ENCODE data around the gene ZBTB14.

The ZBTB14 gene

GRCh38 chr18:5286525-5286924 lies 9.0 kb downstream of the ZBTB14 start:
- no peaks in the 10 kb centered on the region for H3K4me1 ChIP-seq (ENCODE audit: insufficient read depth, low read length, poor library complexity, severe bottlenecking)
- no peaks in the 10 kb centered on the region for H4K20me1 ChIP-seq (ENCODE audit: insufficient read depth, low read length, poor library complexity, severe bottlenecking)
- H3K36me3 ChIP-seq (ENCODE audit: insufficient read depth, low read length), result peaks cover 8% of the 10 kb centered on the region; the same call in 1 of the 2 replicates
- no peaks in the 10 kb centered on the region for H3K27me3 ChIP-seq (ENCODE audit: insufficient read depth, low read length, poor library complexity, severe bottlenecking)
- H3K79me2 ChIP-seq (ENCODE audit: insufficient read depth, low read length), result no peaks in the 10 kb centered on the region
- no peak overlapping the region for H3K4me2 ChIP-seq (ENCODE audit: low read depth, low read length, poor library complexity, severe bottlenecking)
- no peaks in the 10 kb centered on the region for H3K9me2 ChIP-seq (replicated peaks; ENCODE audit: low read depth, low read length)
- H3K9ac ChIP-seq (ENCODE audit: low read depth, low read length, poor library complexity, severe bottlenecking), result no peak overlapping the region
- H3K9me3 ChIP-seq (ENCODE audit: insufficient read depth, low read depth, low read length), result no peaks in the 10 kb centered on the region
- H2AFZ ChIP-seq (ENCODE audit: low read length), result no peak overlapping the region
- no peak overlapping the region for H3K4me3 ChIP-seq (ENCODE audit: low read length, poor library complexity, severe bottlenecking)
- H3F3A ChIP-seq (ENCODE audit: low read depth), result no peaks in the 10 kb centered on the region
- TF ChIP-seq EZH2phosphoT487 (IDR thresholded peaks at IDR 0.05; ENCODE audit: borderline replicate concordance), result no peak
- TF ChIP-seq CTCF (conservative IDR thresholded peaks at IDR 0.05; ENCODE audit: low read length), result no peak

GRCh38 chr18:5285326-5285725 lies 10.2 kb downstream of the ZBTB14 start:
- TF ChIP-seq CTCF (conservative IDR thresholded peaks at IDR 0.05; ENCODE audit: low read length) (no peak), EZH2phosphoT487 (IDR thresholded peaks at IDR 0.05; ENCODE audit: borderline replicate concordance) (no peak)

GRCh38 chr18:5284808-5285207 lies 10.7 kb downstream of the ZBTB14 start:
- Histone ChIP-seq H3K9ac (ENCODE audit: low read depth, low read length, poor library complexity, severe bottlenecking) (no peak overlapping the region), H2AFZ (ENCODE audit: low read length) (no peak overlapping the region), H3K27me3 (ENCODE audit: insufficient read depth, low read length, poor library complexity, severe bottlenecking) (no peaks in the 10 kb centered on the region), H3K4me2 (ENCODE audit: low read depth, low read length, poor library complexity, severe bottlenecking) (no peak overlapping the region), H3K9me2 (replicated peaks; ENCODE audit: low read depth, low read length) (no peaks in the 10 kb centered on the region), H3K9me3 (ENCODE audit: insufficient read depth, low read depth, low read length) (no peaks in the 10 kb centered on the region), H3K4me3 (ENCODE audit: low read length, poor library complexity, severe bottlenecking) (no peak overlapping the region), H3K36me3 (ENCODE audit: insufficient read depth, low read length) (no peaks in the 10 kb centered on the region; the same call in 1 of the 2 replicates), H4K20me1 (ENCODE audit: insufficient read depth, low read length, poor library complexity, severe bottlenecking) (no peaks in the 10 kb centered on the region), H3F3A (ENCODE audit: low read depth) (no peaks in the 10 kb centered on the region), H3K4me1 (ENCODE audit: insufficient read depth, low read length, poor library complexity, severe bottlenecking) (no peaks in the 10 kb centered on the region), H3K79me2 (ENCODE audit: insufficient read depth, low read length) (no peaks in the 10 kb centered on the region)
- TF ChIP-seq CTCF (conservative IDR thresholded peaks at IDR 0.05; ENCODE audit: low read length) (no peak), EZH2phosphoT487 (IDR thresholded peaks at IDR 0.05; ENCODE audit: borderline replicate concordance) (no peak)

More at GRCh38 chr18:5285326-5285725, 10.2 kb downstream of the ZBTB14 start:
- H3K9ac ChIP-seq (ENCODE audit: low read depth, low read length, poor library complexity, severe bottlenecking), result no peak overlapping the region
- no peaks in the 10 kb centered on the region; the same call in 1 of the 2 replicates for H3K36me3 ChIP-seq (ENCODE audit: insufficient read depth, low read length)
- H3K27me3 ChIP-seq (ENCODE audit: insufficient read depth, low read length, poor library complexity, severe bottlenecking), result no peaks in the 10 kb centered on the region
- no peaks in the 10 kb centered on the region for H3K9me2 ChIP-seq (replicated peaks; ENCODE audit: low read depth, low read length)
- H2AFZ ChIP-seq (ENCODE audit: low read length), result no peak overlapping the region
- no peaks in the 10 kb centered on the region for H3K79me2 ChIP-seq (ENCODE audit: insufficient read depth, low read length)
- no peaks in the 10 kb centered on the region for H3K9me3 ChIP-seq (ENCODE audit: insufficient read depth, low read depth, low read length)
- H3K4me1 ChIP-seq (ENCODE audit: insufficient read depth, low read length, poor library complexity, severe bottlenecking), result no peaks in the 10 kb centered on the region
- no peaks in the 10 kb centered on the region for H3F3A ChIP-seq (ENCODE audit: low read depth)
- no peak overlapping the region for H3K4me2 ChIP-seq (ENCODE audit: low read depth, low read length, poor library complexity, severe bottlenecking)
- no peaks in the 10 kb centered on the region for H4K20me1 ChIP-seq (ENCODE audit: insufficient read depth, low read length, poor library complexity, severe bottlenecking)
- no peak overlapping the region for H3K4me3 ChIP-seq (ENCODE audit: low read length, poor library complexity, severe bottlenecking)

Data from Loucy (cell line).